Lower leg skin (tissue), 3 donors: ENCODE measurements around the gene PLXDC1.

Experiments
- CTCF ChIP-seq, 3 donors: fragments of 450-650 bp; IDR thresholded peaks; one replicate each; pipeline ENCODE4 v1.5.1; 2016; ENCODE audit warnings: antibody characterized with exemption in 3 of 3, mild to moderate bottlenecking in 3 of 3, moderate library complexity in 2 of 3
- POLR2A ChIP-seq, 2 donors: fragments of 450-650 bp; IDR thresholded peaks; one replicate each; pipeline ENCODE4 v1.6.1; 2016 to 2017; ENCODE audit warnings: antibody characterized with exemption in 2 of 2, mild to moderate bottlenecking in 1 of 2, moderate library complexity in 1 of 2

GRCh38 chr17:39199820-39200069 lies 48.3 kb upstream of the PLXDC1 start:
- TF ChIP-seq CTCF (IDR thresholded peaks at IDR 0.05) (no peak), POLR2A (IDR thresholded peaks at IDR 0.05) (no peak)
